MG63 (cell line): ENCODE results near the gene CTRL. TPM values are rescaled to one million over a fixed set of nuclear protein-coding genes. Genes with fewer than 3 reads are reported as not detected.

Experiments used
- DNase-seq: peaks from one replicate; pipeline ENCODE4 v3.0.0-alpha.2; 2020
- H3K27me3 ChIP-seq: fragments of 250-450 bp; sonication (Bioruptor Pico); 2 replicates; pipeline ENCODE4 v1.5.1; 2020; ENCODE audit warnings: mild to moderate bottlenecking, moderate library complexity
- H3K36me3 ChIP-seq: fragments of 250-450 bp; sonication (Bioruptor Pico); 2 replicates; pipeline ENCODE4 v1.5.1; 2020; ENCODE audit warnings: mild to moderate bottlenecking, moderate library complexity
- H3K4me3 ChIP-seq: fragments of 250-450 bp; sonication (Bioruptor Pico); 2 replicates; pipeline ENCODE4 v1.5.1; 2020; ENCODE audit warnings: mild to moderate bottlenecking, moderate library complexity
- H3K9me3 ChIP-seq: fragments of 250-450 bp; sonication (Bioruptor Pico); 2 replicates; pipeline ENCODE4 v1.5.1; 2020; ENCODE audit warnings: mild to moderate bottlenecking, moderate library complexity
- total RNA-seq: library from RNA; depleted of rRNA; stranded (reverse); fragments of >200 nt; shearing (Covaris generic); gene quantifications from 2 replicates; pipeline ENCODE4 v1.2.3, GENCODE V29; 2014; ENCODE audit warnings: low replicate concordance

CTRL gene
- total RNA-seq, 1 experiment from 2014 or later = 1.9 TPM

DNA sequence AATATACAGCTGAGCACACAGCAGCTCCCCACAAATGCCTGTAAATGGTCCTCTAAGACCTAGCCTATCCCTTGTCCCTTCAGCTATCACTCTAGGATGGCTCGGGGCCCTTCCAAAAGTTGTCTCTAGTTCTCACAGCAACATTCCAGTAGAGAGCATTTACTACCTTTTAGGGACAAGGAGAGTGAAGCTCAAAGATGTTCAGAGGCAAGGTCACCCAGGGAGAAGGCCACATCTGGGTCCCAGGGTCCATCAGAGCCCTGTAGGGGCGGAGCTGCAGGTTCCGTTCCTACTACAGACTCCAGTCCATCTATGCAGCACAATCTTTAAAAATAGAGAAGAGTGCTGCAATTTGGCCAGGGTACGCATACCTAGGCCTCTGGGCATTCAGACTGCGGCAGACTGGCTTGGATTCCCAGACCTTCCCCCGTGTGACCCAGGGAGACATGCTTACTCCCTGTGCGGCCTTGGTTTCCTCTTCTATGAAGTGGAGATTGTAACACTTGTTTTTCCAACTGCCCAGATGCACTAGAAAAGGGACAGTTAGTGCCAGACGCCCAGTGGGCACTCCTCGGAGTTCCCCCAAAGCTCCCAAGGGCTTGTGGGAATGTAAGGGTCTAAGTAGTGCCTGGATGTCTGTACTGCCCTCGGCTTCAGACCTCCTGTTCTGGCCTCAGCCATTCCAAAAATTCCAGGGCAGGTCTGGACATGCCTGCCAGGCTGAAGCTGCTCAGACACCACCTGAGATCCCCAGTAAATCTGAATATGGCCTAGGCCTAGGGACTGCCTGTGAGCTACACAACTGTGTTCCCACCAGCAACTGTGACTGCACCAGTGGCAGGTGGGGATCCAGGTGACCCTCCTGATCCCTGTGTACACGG lies 34.2 kb upstream of the CTRL start:
- no peak overlapping the region for H3K4me3 ChIP-seq
- no peak for DNase-seq
- peaks cover 2% of the 10 kb centered on the region for H3K36me3 ChIP-seq
- H3K27me3 ChIP-seq = no peaks in the 10 kb centered on the region
- H3K9me3 ChIP-seq = no peaks in the 10 kb centered on the region

DNA sequence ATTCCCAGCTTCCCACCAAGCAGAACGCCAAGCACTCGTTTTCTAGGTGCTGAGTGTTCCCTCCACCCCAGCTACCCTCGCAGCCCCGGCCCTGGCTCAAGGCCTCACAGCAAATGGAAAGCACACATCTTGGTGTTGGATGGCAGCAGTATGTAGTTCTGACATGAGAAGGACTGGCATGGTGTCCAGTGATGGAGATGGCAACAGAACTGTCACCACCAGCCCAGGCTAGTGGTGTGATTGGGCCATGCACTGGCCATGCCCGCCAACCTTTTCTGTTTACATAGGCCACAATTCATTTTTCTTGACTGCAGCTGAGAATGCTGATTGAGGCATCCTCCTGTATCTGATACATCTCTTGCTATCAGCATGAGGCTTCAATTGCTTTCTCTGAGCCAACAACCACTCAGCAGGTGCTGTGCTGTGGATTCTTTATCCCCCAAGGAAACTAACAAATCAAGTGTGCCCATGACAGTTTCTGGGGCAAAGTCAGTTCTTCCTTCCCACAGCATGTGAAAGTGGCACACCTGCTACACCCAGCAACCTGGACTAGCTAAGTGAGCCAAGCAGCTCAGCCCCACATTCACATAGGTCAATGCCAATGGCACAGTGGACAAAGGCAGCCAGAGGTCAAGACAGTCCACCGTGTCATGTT lies 32.9 kb upstream of the CTRL start:
- Histone ChIP-seq H3K4me3 (no peak overlapping the region), H3K9me3 (no peaks in the 10 kb centered on the region), H3K36me3 (peaks cover 2% of the 10 kb centered on the region), H3K27me3 (no peaks in the 10 kb centered on the region)
- no peak for DNase-seq

DNA sequence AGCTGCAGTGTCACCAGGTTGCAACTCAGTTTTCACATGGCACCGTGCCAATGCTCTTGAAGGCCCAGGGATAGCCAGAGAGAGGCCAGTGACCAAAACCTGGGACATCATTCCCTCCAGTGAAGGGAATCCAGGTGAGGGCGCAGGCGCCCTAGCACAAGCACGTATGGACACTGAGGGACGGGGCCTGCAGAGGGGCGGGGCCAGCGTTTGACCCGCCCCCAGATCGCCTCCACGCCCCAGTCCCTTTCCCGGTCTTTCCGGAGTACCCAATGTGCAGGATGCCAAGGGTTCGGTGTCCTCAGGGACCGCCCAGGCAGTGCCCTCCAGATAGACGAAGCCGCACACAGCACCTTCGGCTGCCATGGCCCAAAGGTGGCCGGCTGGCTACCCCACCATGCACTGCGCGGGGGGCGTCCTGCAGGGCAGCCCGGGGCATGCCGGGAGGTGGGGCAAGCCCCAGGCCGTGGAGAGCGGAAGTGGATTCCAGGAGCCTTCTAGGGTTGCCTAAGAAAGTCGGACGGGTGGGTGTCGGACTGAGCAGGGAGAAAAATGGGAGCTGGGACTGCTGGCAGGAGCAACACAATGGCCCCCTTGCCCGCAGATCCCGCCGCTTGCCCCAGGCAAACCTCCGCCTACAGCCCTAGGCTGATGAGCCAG lies 32.1 kb upstream of the CTRL start:
- H3K36me3 ChIP-seq = peaks cover 2% of the 10 kb centered on the region
- no peak overlapping the region for H3K4me3 ChIP-seq
- no peaks in the 10 kb centered on the region for H3K9me3 ChIP-seq
- DNase-seq = no peak
- H3K27me3 ChIP-seq = no peaks in the 10 kb centered on the region

DNA sequence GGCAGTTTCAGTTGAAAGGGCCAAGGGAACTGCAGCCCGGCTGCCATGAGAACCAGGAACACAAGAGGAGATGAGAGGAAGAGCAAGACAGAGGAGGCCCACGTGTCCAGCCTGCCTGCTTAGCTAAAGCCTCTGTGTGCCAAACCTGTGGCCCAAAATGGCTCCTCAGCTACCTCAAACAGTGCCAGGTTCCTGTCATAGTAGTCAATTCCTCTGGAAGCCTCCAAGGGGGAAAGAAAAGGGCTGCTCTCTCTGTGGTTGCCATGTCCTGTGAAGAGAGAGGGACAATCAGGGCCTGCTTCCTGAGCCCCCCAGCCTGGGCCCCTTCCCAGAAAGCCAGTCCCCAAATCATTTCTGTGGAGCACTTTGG lies 31.6 kb upstream of the CTRL start:
- peaks cover 2% of the 10 kb centered on the region for H3K36me3 ChIP-seq

DNA sequence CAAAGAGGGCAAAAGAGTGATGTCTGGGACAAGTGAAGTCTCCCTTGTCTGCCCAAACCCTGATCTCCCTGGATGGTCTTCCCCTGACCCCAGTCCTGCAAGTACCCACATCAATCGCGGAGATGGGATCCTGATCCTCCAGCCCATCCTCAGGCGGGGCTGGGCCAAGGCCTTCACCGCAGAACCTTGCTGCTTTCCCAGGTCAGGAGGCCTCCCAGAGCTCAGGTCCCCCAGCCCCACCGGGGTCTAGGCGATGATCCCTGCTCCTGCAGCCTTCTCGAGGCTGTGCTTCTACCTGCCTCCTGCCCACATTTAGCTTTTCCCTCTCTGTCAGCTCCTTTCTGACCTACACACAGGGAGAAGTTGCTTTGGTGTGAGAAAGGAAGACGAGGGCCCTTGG lies 30.5 kb upstream of the CTRL start:
- H3K4me3 ChIP-seq = no peak overlapping the region
- H3K36me3 ChIP-seq = peaks cover 2% of the 10 kb centered on the region
- no peak for DNase-seq
- H3K9me3 ChIP-seq = no peaks in the 10 kb centered on the region
- H3K27me3 ChIP-seq = no peaks in the 10 kb centered on the region

More for the DNA sequence above, 31.6 kb upstream of the CTRL start:
- Histone ChIP-seq H3K9me3 (no peaks in the 10 kb centered on the region), H3K4me3 (no peak overlapping the region), H3K27me3 (no peaks in the 10 kb centered on the region)
- DNase-seq = no peak

DNA sequence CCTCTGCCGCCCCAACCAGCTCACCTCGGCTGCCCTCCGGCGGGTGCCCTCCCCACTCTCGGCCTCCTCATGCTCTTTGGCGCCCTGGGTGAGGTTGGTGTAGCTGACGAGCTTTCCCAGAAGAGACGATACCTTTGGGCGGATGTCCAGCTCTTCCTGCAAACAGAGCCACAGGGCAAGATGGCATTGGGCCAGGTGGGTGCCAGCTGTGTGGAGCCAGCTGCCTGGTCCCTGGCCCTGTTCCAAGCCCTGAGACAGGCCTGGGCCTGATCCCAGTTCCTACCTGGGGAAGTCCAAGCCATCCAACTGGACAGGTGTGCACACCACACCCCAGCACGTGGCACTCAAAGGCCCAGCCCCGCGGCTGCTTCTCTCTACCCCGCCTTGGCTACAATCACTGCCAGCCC lies 29.9 kb upstream of the CTRL start:
- Histone ChIP-seq H3K27me3 (no peaks in the 10 kb centered on the region), H3K9me3 (no peaks in the 10 kb centered on the region), H3K36me3 (peaks cover 2% of the 10 kb centered on the region), H3K4me3 (no peak overlapping the region)
- DNase-seq = no peak

DNA sequence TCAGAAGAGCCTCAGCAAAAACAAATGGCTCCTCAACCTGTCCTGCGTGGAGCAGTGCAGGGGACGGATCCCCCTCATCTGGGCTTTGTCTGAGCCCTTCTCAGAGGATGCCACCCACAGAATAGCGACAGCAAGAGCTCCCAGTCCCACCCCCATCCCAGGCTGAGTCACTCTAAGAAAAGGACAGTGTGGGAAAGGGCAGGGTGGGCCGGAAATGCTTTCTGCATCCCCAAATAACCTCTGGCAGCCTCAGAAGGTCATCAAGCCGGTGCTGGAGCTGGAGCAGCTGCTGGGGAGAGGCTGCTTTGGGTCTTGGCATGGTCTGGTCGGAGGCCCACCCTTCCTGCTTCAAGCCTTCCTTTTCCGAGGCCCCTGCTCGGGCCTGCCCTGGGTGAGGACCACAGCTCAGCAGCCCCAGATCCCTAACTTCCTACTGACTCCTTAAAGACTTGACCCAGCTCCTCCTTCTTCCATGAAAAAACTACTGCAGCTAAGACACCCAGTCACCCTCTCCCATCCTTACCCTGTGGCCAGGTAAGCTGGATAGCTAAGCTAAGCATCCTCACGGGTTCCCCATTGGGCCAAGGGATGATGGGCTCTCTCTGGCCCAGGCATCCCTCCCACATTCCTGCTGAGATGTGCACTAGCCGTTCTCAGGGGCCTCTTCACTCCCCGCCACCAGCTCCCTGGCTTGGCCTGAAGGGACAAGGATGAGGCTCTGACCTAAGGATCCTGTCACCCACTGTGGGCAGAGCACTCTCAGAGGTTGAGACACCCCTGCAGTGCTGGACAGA lies 28.1 kb upstream of the CTRL start:
- no peaks in the 10 kb centered on the region for H3K27me3 ChIP-seq
- H3K4me3 ChIP-seq = no peak overlapping the region
- DNase-seq = no peak
- peaks cover 2% of the 10 kb centered on the region for H3K36me3 ChIP-seq
- H3K9me3 ChIP-seq = no peaks in the 10 kb centered on the region

DNA sequence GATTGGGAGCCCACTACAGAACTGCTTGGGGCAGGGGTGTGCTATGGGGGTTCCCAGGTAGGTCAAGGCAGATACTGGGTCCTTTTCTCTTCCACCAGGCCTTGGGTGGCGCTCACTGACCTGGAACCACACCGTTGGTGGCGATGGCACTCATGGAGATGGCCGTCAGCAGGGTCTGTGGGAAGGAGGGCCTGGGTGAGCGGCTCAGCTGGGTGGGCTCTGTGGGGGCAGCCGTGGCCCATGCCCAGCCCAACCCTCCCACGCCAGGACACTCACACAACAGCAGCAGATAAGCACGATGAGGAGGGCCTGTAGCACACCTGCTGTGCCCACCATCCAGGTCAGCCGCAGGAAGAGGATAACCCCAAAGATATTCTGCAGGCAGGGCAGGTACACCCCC lies 26.0 kb upstream of the CTRL start:
- no peak overlapping the region for H3K4me3 ChIP-seq
- DNase-seq = no peak
- H3K36me3 ChIP-seq = no peaks in the 10 kb centered on the region; the same call in none of the 2 replicates
- no peaks in the 10 kb centered on the region for H3K27me3 ChIP-seq
- H3K9me3 ChIP-seq = no peaks in the 10 kb centered on the region

DNA sequence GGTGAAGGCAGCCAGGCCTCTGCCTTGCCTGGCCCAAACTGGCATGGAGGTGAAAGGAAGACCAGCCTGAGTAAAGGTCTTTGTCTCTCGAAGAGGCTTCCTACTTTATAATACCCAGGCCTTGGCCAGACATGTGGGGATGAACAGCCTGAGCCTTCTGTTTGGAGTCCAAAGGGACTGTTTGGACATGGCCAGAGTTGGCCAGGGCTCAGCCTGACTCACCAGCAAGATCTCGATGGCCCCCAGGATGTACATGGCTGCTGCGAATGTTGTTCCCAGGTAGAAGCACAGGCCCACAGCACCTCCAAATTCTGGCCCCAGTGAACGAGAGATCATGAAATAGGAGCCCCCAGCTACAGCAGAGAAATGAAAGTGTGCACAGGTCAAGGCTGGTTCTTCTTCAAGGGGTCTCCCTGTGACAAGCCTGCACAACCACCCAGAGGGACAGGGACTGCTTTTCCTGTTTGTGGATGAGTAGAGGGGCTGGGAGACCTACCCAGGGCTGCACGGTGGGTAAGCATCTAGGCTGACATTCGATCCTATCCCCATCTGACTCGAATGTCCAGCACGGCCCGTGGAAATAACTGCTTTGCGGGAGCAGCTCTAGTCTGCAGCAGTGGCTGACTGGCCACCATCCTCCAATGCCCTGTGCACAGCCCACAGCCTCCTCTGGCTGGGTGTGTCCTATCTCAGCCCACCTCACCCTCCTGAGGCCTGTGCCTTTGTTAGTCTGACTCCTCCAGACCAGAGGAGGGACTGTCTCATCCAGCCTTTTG lies 22.9 kb upstream of the CTRL start:
- DNase-seq = no peak
- Histone ChIP-seq H3K36me3 (no peaks in the 10 kb centered on the region; the same call in none of the 2 replicates), H3K4me3 (no peak overlapping the region), H3K9me3 (no peaks in the 10 kb centered on the region), H3K27me3 (no peaks in the 10 kb centered on the region)

DNA sequence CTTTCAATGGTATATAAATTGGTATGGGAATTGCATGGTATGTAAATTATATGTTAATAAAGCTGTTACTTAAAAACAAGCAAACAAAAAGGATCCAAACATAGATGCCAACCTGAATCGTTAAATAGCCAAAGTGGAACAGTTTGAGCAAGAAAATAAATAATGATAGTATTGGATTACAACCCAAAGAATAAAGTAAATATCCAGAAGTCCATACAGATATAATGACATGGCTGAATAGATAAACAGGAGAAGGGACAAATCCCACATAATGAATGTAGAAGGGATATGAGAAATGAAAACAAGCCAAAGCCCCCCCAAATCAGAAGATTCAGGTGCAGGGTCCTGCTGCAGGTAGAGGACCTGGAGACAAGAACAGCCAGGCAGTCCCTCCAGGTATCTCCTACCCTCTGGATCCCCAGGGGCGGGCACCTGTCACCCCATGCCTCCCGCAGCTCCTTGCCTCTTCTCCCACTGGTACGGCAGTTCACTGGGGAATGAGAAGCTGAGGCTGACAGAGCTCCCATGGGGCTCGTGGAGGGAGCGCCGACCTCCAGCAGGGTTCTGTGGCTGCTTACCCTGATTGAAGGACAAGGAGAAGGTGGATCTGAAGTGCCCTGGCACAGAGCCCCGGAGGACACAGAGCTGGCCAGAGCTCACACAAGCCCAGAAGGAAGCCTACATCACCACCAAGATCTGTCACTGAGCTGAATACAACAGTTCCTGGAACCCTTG lies 22.1 kb upstream of the CTRL start:
- H3K27me3 ChIP-seq = no peaks in the 10 kb centered on the region
- no peaks in the 10 kb centered on the region for H3K9me3 ChIP-seq
- DNase-seq = no peak
- H3K4me3 ChIP-seq = no peak overlapping the region
- H3K36me3 ChIP-seq = no peaks in the 10 kb centered on the region; the same call in none of the 2 replicates

DNA sequence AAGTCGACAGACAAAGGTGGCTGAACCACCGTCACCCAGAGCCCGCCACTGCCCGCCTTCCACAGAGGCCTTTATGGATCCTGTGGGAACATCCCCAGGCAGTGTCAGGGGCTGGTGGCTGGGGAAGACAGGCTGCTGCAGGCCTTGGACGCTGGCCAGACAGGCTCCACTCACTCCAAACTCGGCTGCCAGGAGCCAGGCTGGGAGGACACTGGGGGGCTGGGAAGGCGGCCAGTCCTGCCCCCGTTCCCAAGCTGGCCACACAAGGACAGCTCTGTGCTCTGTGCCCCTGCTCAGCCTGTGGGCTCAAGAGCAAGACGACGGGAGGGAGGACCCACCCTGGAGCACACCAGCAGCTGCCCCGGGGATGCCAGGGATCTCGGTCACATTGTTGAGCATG lies 19.8 kb upstream of the CTRL start:
- no peak for DNase-seq
- H3K36me3 ChIP-seq = no peaks in the 10 kb centered on the region; the same call in none of the 2 replicates
- H3K9me3 ChIP-seq = no peaks in the 10 kb centered on the region
- H3K27me3 ChIP-seq = no peaks in the 10 kb centered on the region
- H3K4me3 ChIP-seq = no peak overlapping the region

DNA sequence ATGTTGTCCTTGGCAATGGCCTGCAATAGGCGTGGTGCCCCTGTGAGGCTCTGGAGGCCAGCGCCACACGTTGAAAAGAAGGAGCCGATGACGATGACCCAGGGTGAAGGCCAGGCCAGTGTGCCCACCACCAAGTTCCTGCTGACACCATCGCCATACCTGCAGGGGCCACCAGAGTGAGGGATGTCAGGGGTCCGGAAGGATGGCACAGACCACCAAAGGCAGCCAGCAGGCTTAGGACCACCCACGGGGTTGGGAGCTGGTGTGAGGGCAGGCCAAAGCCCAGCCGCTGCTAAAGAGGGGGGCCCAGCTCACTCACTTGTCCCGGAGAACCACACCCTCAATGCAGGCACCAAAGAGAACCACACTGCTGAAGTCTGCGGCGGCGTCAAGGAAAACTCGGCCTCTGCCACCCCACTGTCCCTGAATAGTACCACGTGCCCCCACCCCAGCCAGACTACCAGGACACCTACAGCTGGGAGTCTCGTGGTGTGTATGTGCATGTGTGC lies 18.7 kb upstream of the CTRL start:
- no peak overlapping the region for H3K4me3 ChIP-seq
- no peaks in the 10 kb centered on the region for H3K36me3 ChIP-seq
- no peak for DNase-seq
- no peaks in the 10 kb centered on the region for H3K9me3 ChIP-seq
- no peaks in the 10 kb centered on the region for H3K27me3 ChIP-seq

DNA sequence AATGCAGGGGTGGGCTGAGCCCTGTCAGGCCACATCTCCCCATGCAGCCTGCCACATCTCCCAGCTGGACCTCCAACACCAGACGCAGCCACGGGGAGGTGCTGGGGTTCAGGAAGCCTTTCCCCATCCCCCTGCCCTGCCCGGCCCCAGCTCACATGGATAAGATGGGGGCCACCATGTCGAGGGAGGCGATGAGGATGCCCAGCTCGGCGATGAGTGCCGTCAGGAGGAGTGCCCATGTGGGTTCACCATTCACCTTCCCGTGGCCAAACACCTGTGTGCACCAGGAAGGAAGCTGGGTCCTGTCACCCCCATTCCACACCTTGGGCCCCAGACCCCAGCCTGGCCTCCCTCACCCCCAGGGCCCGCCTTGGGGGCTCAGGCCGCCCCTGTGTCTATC lies 18.0 kb upstream of the CTRL start:
- H3K27me3 ChIP-seq = no peaks in the 10 kb centered on the region
- no peaks in the 10 kb centered on the region for H3K36me3 ChIP-seq
- no peak for DNase-seq
- H3K9me3 ChIP-seq = no peaks in the 10 kb centered on the region
- no peak overlapping the region for H3K4me3 ChIP-seq

DNA sequence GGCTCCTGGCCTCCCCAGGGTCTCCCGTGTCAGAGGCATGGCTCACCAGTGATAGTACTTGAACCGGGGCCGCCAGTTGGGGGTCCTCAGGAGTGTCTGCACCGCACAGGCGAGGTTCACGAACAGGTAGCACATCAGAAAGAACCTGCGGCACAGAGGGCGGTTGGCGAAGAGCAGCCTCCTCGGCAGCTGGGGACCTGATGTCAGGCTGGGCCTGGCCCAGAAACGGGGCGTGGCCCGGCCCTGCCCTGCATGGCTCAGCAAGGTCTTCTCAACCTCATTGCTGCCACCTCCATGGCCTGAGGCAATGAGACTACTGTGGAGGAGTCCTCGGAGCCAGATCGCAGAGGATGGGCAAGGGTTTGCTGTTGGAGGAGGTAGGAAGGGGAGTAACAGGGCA lies 16.4 kb upstream of the CTRL start:
- no peaks in the 10 kb centered on the region for H3K36me3 ChIP-seq
- DNase-seq = no peak
- no peaks in the 10 kb centered on the region for H3K27me3 ChIP-seq
- no peaks in the 10 kb centered on the region for H3K9me3 ChIP-seq
- H3K4me3 ChIP-seq = no peak overlapping the region

DNA sequence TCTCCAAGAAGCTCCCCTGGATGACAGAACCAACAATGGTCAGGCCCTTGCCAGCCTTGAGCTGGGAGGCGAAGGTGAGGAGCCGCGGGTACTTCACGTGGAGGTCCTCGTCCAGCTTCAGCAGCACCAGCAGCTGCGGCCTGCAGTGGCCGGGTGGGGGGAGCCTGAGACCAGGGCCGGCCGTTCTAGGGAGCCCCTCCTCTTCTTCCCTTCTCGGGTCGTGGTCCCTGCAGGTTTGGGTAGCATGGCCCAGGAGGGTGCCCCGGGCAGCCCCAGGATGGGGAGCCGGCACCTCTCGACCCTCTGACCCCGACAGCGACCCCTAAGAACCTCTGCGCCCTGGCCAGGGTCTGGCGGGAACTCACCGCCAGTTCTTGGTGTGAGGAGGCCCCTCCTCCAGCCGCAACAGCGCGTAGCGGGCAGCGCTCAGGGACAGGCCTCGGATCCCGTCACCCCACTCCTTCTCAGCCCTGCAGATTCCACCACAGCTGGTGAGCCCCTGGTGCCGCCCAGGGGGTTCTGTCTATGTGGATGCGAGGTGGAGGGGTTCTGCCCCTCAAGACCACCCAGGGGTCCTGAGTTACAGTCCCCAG lies 15.4 kb upstream of the CTRL start:
- Histone ChIP-seq H3K4me3 (no peak overlapping the region), H3K36me3 (no peaks in the 10 kb centered on the region), H3K9me3 (no peaks in the 10 kb centered on the region), H3K27me3 (no peaks in the 10 kb centered on the region)
- no peak for DNase-seq
